ENCODE measurements around the gene TNFSF15.

DNA sequence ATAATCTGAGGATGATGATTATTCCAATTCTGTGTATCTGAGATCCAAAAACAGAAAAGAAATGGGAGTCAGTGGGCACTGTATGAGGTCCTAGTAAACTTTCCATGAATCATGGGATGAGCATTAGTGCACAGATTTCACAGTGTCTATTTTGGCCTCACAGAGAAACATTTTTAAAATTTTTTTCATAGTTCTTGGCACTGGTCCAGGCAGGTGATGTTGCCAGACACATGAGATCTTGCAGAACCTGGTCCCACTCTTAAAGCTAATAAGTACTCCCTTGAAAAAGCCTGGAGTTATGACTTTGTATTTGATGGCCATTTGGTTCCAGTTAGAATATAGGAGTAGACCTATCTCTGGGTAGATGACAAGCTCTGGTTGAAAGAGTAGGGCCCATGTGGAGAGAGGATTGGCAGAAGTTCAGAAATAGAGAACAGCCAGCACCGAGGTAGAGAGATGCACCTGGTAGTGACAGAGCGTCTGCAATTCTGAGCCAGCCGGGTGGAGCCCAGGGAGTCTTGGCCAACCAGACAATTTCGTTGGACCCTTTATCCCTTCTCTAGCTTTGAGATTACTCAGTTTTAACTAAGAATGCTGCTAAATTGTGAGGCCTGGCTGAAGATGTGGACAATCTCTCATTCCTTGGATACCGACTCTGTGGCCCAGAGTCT, 6.3 kb upstream of the TNFSF15 start:
- TF ChIP-seq, protein P1, sequence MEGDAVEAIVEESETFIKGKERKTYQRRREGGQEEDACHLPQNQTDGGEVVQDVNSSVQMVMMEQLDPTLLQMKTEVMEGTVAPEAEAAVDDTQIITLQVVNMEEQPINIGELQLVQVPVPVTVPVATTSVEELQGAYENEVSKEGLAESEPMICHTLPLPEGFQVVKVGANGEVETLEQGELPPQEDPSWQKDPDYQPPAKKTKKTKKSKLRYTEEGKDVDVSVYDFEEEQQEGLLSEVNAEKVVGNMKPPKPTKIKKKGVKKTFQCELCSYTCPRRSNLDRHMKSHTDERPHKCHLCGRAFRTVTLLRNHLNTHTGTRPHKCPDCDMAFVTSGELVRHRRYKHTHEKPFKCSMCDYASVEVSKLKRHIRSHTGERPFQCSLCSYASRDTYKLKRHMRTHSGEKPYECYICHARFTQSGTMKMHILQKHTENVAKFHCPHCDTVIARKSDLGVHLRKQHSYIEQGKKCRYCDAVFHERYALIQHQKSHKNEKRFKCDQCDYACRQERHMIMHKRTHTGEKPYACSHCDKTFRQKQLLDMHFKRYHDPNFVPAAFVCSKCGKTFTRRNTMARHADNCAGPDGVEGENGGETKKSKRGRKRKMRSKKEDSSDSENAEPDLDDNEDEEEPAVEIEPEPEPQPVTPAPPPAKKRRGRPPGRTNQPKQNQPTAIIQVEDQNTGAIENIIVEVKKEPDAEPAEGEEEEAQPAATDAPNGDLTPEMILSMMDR (IDR thresholded peaks at IDR 0.05; ENCODE audit: low read depth, low read length): no peak
- TF ChIP-seq EZH2phosphoT487 (IDR thresholded peaks at IDR 0.05; ENCODE audit: low read depth): no peak
